Measurements from ENCODE around the gene SEC16A.
A peak's percentile ranks its signal among the peaks of the same experiment; 100 is the strongest.

SEC16A gene

DNA sequence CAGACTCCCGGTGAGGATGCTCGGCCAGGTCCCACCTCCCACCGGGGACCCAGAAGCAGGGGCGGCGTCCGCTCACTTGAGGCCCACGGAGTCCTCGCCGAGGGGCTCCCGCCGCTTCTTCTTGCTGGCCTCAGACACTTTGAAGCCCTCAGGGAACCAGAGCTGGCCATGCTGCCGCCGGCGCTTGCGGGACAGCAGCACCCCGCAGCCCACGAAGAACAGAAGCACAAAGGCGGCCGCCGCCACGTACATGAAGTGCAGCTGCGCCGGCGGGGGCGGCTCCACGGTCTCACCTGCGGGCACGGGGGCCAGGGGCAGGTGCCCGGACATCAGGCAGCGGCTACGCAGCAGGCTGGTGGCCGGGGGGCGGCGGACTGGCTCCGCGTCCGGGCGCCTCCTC lies 19.4 kb upstream of the SEC16A start:
- DNase-seq (ENCODE audit: low spot score), result no peak

DNA sequence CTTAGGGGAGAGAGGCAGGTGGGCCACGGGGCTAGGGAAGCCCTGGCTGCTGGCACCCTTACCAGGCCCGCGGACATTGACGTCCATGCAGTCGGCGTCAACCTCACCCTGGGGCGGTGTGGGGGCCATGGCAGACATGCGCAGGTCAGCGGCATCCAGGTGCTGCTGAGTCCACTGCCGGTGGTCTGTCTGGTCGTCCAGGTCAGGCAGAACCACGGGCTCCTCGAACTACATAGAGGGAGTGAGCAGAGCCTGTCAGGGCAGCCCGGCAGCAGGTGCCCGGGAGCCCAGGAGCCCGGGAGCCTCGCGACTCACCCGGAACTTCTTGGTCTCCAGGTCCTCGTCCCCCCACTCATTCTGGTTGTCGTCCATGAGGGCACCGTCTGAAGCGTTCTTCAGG lies 18.8 kb upstream of the SEC16A start:
- no peak for DNase-seq (ENCODE audit: low spot score)

DNA sequence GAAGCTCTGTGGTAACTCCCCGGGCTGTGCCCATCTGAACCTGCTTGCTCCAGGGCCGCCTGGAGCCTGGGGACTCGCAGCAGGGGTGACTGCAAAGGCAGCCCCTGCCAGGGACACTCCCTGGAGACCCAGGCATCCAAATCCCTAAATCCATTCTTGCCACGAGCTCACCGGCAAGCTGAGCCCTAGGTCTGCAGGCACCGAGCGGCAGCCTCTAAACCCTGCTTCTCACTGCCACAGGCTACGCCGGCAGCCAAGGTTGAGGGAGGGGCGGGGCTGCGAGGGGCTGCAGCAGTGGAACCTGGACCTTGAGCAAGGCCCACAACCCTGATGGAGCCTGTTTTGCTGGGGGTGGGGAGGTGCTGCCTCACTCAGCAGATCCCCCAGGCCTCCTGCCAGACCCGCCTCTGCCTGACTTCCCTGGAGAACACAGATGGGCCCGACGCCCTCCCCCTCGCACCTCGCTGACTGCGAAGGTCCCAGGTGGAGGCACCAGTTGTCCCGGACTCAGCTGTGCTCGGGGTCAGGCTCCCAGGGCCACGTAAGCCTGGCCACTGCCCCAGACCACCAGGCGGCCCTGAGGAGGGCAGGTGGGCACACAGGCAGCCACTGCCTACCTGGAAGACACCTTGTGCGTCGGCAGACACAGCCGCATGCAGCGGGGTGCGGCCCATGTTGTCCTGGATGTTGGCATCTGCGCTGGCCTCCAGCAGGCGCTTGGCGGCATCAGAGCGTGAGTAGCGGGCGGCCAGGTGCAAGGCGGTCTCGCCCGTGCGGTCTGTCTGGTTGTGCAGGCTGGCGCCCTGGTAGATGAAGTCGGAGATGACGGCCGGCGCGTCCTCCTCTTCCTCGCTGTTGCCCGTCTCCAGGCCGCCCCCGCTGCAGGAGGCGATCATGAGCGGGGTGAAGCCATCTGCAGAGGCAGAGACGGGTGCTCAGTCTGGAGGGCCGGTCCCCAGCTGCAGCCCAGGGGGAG lies 17.4 kb upstream of the SEC16A start:
- no peak for DNase-seq (ENCODE audit: low spot score)

DNA sequence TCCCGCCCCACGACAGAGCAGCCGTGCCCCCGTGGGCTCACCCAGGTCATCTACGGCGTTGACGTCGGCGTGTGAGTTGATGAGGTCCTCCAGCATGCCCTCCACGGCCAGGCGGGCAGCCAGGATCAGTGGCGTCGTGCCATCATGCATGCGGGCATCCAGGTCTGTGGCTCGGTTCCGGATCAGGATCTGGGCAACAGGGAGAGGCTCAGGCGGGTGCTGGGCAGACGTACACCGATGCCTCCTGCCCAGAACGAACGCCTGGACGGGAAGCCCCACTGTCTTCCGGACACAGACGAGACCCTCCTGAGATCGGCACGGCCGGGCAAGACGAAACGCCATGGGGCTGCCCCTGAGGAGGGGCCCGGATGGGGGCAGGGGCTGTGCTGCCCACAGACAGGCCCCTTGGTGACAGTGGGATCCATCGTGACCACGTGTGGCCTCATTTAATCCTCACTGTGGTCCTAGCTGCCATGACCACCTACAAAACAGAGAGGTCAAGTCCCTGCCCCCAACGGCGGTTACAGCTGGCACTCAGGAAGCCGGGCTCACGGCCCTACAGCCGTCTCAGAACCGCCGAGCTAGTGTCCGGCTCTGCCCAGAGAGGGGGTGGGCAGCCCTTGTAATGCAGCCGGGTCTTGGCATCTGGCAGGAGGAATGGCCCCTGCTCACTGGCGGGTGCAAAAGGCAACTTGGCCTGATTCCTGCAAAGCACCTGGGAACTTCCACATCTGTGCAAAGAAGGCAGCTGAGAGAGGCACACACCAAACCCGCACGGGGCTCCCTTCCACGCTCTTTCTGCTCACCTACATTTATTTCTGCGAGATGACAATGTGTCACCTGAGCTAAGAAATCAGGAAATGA lies 16.5 kb upstream of the SEC16A start:
- no peak for DNase-seq (ENCODE audit: low spot score)

DNA sequence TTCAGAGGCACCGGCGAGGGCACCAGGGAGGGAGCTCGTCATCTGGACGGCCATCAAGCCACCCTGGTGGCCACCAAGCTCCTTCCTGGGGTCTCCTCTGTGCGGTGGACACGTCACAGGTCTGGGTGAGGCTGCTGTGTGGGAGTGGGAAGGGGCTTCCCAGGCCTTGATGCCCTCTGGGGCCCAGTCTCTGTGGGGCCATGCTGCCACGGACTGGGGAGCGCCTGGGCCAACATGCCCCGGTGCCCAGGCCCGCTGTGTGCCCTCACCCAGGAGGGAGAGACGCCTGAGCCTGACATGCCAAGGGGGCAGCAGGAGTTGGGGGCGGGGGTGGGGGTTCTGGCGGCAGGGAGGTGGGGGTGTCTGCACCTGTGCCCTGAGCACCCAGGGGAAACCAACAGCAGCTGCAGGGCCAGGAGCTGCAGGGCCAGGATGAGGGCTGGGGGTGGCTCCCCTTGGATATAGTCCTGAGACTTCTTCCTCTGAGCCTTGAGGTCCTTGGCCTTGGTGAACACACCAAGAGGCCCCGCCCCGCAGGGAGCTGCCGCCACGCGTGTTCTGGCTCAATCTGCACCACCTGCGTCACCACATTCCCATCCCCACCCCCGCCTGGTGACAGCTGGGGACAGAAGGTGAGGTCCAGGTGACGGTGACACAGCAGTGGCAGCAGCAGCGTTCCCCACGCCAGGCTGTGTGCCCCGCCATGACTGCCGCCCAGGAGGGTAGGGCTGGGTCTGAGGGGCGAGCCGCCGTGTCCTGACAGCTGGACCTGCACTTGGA lies 15.3 kb upstream of the SEC16A start:
- no peak for DNase-seq (ENCODE audit: low spot score)

DNA sequence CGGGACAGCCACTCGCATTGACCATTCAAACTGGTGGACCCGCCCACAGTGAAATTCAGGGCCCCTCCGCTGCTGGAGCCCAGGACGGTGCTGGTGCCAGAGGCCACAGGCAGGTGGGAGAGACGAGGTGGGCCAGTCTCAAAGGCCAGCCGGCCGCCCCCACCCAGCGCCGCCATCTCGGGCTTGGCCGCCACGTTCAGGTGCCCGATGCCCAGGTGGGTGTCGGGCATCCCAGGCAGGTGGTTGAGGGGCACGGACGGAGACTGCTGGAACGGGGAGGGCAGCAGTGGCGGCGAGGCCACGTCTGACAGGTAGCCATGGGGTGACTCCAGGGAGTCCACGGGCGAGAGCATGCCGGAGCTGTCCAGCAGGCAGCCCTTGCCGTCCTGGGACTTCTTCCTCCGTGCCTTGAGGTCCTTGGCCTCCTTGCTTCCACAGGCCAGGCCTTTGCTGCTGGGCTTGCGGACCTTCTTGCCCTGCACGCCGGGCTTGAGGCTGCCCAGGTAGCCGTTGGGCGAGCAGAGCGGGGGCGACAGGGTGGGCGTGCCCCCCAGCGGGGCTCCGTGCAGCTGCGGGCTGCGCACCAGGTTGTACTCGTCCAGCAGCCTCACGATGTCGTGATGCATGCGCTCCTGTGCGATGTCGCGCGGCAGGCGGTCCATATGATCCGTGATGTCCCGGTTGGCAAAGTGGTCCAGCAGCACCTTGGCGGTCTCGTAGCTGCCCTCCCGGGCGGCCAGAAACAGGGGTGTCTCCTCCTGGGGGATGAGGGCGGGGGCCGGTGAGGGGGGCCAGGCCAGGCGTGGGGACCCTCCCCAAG lies 14.2 kb upstream of the SEC16A start:
- DNase-seq (ENCODE audit: low spot score), result no peak

DNA sequence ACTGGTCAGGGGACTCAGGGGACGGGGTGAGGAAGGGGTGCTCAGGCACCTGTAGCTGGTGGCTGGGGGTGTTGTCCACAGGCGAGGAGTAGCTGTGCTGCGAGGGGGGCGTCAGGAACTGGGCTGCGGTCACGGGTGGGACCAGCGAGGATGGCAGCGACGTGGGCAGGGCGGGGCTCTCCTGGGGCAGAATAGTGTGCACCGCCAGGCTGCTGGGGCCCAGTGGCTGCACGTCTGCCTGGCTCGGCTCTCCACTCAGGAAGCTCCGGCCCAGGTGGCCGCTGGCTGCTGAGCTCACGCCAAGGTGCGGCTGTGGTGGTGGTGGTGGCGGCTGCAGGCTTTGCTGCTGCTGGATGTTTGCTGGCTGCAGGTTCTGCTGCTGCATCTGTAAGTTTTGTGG lies 13.3 kb upstream of the SEC16A start:
- DNase-seq (ENCODE audit: low spot score), result no peak

DNA sequence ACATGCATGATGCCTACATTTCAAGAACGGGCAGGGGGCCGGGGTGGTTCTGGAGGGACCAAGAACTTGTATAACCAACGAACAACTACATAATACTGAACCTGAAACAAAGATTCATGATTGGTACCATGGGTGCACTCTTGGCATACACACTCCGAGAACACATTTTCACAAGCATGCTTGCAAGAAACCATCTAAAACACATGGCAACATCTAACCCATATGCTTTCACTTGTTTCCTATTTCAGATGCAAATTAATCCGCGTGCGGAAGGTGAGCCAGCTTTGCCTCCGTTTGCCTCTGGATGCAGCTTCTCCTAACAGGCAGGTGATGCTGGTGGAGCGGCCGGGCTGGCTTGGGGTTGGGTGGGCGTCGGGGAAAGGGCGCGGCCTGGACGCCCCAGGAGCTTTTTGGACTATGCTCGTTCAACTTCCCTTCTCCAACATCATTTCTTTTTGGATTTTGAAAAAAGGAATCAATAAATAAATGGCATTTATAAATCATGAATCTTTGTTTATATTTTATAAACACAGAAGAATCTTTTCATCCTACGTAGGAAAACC lies 12.5 kb upstream of the SEC16A start:
- no peak for DNase-seq (ENCODE audit: low spot score)

DNA sequence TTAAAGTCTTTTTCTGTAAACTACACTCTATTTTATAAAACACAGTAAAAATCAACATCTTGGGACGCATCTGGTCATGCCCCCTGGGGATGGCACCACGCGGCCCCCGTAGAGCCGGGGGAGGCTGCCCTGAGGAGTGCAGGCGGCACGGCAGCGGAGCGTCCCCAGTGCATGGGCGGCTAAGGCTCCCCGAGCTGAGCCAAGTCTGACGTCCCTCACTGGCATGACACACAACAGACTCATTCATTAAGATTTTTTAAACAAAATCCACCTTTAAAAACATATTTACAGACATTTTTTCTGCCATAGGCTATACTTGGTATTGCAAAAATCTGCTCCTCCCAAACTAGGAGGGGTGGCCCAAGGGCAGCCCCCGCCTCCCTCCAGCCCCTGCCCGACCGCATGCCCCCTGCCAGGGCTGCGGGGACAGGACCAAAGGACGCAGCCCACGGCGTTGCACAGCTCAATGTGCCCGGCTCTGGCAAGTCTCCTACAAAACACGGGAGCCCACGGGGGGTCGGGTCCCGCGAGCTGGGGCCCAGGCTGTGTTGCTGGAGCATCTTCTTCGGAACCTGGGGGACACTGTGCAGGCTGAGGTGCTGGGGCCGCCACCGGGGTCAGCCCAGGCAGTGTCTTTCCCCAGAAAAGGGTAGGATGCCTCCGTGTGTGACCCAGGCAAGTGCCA lies 11.8 kb upstream of the SEC16A start:
- DNase-seq (ENCODE audit: low spot score), result no peak

DNA sequence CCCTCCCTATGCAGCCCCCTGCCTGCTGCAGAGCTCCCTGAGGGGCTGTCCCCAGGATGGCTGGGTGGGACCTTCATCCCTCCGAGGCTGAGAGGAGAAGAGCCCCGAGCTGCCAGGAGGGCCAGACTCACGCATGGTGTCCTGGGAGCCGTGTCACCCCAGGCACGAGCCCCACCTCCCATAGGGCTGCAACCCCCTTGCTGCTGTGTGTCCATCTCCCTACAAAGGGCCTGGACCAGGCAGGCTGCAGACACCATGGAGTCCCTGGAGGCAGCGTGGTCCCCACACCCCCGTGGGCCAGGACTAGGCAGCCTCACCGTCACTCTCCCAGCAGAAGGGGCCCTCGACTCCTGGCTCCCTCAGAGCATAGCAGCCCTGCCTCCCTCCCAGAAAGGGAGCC lies 11.2 kb upstream of the SEC16A start:
- DNase-seq (ENCODE audit: low spot score), result no peak

DNA sequence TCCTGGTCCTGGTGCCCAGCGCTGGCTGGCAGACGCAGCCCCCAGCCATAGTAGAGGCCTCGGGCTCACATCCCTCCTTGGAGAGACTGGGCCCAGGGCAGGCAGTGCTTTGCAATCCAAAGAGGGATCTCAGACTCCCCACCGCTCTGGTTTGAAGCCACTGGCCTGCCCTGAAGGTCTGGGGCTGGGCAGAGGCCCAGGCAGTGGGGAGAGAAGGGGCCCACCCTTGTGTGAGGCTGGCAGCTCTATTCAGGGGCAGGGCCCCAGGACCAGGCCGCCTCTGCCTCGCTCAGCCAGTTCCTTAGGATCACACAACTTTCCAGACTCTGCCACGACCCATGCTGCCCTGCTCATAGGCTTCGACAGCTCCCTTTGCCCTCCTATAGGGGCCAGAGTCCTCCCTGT lies 10.7 kb upstream of the SEC16A start:
- DNase-seq (ENCODE audit: low spot score), result no peak

DNA sequence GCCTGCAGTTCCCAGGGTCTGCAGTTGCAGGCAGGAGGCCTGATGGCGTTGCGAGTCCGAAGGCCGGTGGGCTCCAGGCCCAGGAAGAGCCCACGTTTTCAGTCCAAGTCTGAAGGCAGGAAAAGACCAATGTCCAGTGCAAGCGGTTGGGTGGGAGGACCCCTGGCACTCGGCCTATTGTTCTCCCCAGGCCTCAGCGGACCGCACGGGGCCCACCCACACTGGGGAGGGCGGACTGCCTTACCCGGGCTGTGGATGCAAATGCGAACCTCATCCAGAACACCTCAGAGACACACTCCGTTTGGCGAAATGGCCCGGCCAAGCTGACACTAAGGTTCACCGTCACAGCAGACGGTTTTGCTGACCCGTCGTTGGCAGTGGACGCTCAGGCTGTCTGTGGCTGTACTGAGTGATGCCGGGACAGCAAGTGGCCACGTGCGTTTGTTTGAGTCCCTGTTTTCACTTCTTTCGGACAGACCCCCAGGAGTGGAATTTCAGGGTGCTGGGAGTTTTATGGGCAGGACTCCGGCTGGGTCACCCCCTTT lies 10.2 kb upstream of the SEC16A start:
- no peak for DNase-seq (ENCODE audit: low spot score)

DNA sequence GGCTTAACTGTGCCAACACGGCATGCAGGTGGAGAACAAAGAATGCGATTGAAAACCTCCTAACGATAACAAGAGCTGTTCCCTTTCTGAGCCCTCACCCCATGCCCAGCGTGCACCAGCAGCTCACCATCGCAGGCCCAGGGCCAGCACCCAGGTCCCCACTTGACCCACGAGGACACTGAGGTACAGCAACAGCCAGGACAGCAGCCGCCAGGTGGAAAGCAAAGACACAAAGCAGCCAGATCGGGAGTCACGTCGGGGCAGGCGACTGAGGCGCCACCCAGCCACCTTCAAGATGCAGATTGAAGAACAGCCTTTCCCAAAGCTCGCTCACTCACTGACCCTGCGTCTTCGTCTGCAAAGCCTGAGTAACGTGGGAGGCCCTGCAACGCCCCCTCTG lies 6.9 kb upstream of the SEC16A start:
- no peak for DNase-seq (ENCODE audit: low spot score)

DNA sequence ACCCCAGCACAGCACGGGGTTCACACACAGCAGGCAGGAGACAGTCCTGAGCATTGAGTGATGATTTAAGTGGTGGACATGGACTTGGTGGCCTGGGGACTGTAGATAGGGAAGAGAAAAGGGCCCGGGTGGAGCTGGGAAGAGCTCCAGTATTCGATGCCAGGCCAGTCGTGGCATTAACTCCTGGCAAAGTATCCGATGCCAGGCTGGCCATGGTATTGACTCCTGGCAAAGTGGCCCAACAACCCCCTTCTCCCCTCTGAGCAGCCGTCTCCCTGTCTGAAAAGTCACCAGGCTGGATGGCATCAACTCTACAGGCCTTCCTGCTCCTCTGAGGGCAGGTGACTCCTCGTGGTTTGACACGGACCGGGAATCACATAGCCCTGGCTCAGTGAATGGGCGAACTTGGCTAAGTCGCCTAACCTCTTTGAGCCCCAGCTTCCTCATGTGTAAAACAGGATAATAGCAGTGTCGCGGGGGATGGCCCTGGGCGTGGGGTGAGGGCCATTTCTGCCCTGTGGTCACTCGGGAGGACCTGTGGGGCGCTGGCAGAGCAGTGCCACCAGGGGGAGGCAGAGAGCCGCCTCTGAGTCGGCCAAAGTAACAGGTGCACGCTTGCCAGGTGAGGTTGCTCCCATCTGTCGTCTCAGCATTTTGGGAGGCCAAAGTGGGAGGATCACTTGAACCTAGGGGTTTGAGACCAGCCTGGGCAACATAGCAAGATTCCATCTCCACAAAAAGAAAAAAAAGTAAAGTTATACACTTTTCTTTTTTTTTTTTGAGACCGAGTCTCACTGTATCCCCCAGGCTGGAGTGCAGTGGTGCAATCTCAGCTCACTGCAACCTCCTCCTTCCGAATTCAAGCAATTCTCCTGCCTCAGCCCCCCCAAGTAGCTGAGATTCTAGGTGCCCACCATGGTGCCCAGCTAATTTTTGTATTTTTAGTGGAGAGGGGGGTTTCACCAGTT lies 5.7 kb upstream of the SEC16A start:
- peak; percentile 88 for DNase-seq (ENCODE audit: low spot score)

DNA sequence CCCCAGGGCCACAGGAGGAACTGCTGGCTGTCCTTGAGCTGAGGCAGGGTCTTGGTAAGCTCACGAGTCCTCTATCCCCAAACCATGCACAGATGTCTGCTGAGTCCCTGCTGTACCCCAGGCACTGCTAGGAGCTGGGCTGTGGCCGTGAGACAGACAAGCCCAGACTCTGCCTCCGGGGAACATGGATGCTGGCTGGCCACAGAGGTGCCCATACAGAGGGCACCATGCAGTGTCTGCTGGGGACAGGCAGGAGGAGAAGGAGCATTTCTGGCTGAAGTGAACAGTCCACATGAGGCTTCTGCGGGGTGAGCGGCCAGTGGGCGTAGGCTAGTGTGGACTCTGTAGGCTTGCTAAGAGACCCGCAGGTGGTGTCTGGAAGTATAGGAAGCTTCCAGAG lies 4.8 kb upstream of the SEC16A start:
- DNase-seq (ENCODE audit: low spot score), result no peak

DNA sequence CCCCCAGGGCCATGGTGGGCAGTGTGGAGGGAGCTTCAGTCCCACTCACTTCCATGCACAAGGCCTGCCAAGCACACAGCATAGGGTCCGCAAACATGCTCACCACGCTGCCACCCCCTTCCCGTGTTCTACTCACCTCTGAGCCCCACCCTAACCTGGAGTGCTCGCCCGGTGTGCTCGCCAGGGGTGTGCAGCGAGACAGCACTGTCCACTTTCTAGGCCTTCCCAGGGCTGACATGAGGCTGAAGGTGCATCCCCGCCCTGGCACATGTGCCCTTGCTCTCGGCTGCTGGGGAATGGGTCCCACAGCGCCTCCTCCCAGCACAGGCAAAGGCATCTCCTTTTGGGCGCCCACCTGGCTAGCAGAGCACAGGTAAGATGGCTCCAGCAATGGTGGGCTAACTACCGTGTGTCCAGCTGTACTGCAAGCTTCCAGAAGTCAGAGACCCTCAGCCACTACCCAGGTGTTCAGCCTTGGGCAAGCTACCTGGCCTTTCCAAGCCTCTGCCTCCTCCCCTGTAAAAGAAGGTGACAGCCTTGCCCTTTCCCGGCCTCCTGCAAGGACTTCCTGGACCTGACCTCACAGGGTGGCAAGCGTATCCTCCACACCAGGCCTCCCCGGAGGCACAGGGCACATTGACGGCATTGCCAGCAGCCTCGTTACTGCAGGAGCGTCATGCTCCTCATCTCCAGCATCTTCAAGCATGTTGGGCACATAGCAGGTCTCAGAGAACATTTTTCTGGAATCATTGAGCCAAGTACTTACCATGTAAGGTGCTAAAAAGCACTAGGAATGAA lies 4.2 kb upstream of the SEC16A start:
- DNase-seq (ENCODE audit: low spot score), result no peak

DNA sequence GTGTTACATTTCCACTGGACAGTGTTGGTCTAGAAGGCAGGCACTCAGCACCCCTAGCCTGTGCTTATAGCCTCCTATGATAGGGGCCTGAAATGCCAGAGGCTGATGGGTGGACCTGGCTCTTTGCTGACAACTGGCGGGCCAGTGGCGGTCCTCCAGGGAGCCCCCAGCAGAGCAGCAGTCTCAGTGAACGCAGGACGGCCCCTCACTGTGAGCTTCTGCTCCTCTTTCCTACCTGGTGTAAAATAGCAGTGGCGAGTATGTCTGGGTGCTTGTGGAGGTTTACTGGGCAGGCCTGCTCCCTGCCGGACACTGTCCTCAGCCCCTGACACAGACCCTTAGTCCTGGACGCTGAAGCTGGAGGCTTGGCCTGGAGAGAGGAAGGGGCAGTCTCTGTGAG lies 3.3 kb upstream of the SEC16A start:
- no peak for DNase-seq (ENCODE audit: low spot score)
